Mesendoderm (in vitro differentiated cells): Measurements from ENCODE around the gene PUS1.

Experiments
- DNase-seq: peaks from one replicate; pipeline ENCODE4 v3.0.0; 2013
- H2AK5ac ChIP-seq: 2 replicates; pipeline ENCODE4 v1.6.1; 2013; ENCODE audit warnings: low read length, inconsistent platforms
- H2BK120ac ChIP-seq: 2 replicates; pipeline ENCODE4 v1.6.1; 2013; ENCODE audit warnings: low read depth, mild to moderate bottlenecking, low read length, moderate library complexity, mixed read lengths
- H2BK15ac ChIP-seq: replicated peaks from 2 replicates; pipeline ENCODE4 v1.6.1; 2013; ENCODE audit warnings: low read depth, mild to moderate bottlenecking, moderate library complexity
- H2BK5ac ChIP-seq: 2 replicates; pipeline ENCODE4 v1.6.1; 2013; ENCODE audit warnings: low read length, inconsistent platforms
- H3K18ac ChIP-seq: 2 replicates; pipeline ENCODE4 v1.6.1; 2013; ENCODE audit warnings: mild to moderate bottlenecking, low read length, mixed read lengths
- H3K23ac ChIP-seq: one replicate; pipeline ENCODE4 v1.6.1; 2013; ENCODE audit warnings: low read length
- H3K27ac ChIP-seq: 2 replicates; pipeline ENCODE4 v1.5.1; 2013; ENCODE audit warnings: low read depth, mild to moderate bottlenecking, inconsistent platforms, low read length, moderate library complexity
- H3K27me3 ChIP-seq: 2 replicates; pipeline ENCODE4 v1.6.1; 2013; ENCODE audit warnings: low read length, control low read depth, mild to moderate bottlenecking, inconsistent platforms; ENCODE audit not compliant: insufficient read depth, poor library complexity
- H3K36me3 ChIP-seq: 2 replicates; pipeline ENCODE4 v1.6.1; 2013; ENCODE audit warnings: low read length, inconsistent platforms; ENCODE audit not compliant: control insufficient read depth, insufficient read depth
- H3K4ac ChIP-seq: one replicate; pipeline ENCODE4 v1.6.1; 2013; ENCODE audit warnings: low read depth, mild to moderate bottlenecking, low read length, moderate library complexity
- H3K4me1 ChIP-seq: 2 replicates; pipeline ENCODE4 v1.6.1; 2013; ENCODE audit warnings: low read depth, low read length, inconsistent platforms; ENCODE audit not compliant: control insufficient read depth
- H3K4me2 ChIP-seq: 2 replicates; pipeline ENCODE4 v1.6.1; 2013; ENCODE audit warnings: low read length
- H3K4me3 ChIP-seq: 2 replicates; pipeline ENCODE4 v1.5.1; 2013; ENCODE audit warnings: mild to moderate bottlenecking, low read length
- H3K56ac ChIP-seq: one replicate; pipeline ENCODE4 v1.6.1; 2013; ENCODE audit warnings: low read length
- H3K79me1 ChIP-seq: 2 replicates; pipeline ENCODE4 v1.6.1; 2013; ENCODE audit warnings: low read length, inconsistent platforms
- H3K79me2 ChIP-seq: 2 replicates; pipeline ENCODE4 v1.6.1; 2013; ENCODE audit warnings: mild to moderate bottlenecking, low read length; ENCODE audit not compliant: control insufficient read depth, insufficient read depth
- H3K9ac ChIP-seq: 2 replicates; pipeline ENCODE4 v1.6.1; 2013; ENCODE audit warnings: low read length, inconsistent platforms
- H4K5ac ChIP-seq: one replicate; pipeline ENCODE4 v1.6.1; 2013; ENCODE audit warnings: low read length
- H4K8ac ChIP-seq: one replicate; pipeline ENCODE4 v1.6.1; 2013; ENCODE audit warnings: low read depth, mild to moderate bottlenecking, control low read depth, low read length, moderate library complexity
- WGBS: extraction: QIAGEN DNeasy Blood & Tissue Kit; methylation state at CpG from one replicate; pipeline ENCODE4 v1.1.7; 2013; ENCODE audit warnings: low lambda C conversion rate, missing lambda C conversion rate; ENCODE audit not compliant: insufficient coverage; ENCODE audit errors: extremely low coverage; 5-methylcytosine and 5-hydroxymethylcytosine counted together

Gene PUS1

DNA sequence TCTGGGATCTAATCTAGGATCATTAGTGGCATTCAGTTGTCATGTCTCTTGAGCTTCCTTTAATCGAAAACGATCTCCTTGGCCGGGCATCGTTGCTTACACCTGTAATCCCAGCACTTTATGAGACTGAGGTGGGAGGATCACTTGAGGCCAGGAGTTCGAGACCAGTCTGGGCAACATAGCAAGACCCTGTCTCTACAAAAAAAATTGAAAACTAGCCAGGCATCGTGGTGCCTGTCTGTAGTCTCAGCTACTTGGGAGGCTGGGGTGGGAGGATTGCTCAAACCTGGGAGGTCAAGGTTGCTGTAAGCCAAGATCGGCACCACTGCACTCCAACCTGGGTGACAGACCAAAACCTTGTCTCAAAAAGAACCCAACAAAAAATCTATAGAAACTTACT is 9.0 kb downstream of the PUS1 start:
- no peak overlapping the region for H4K5ac ChIP-seq
- H3K23ac ChIP-seq: no peak overlapping the region
- no peak for DNase-seq
- H3K27ac ChIP-seq: no peak overlapping the region
- no peak overlapping the region for H3K4ac ChIP-seq
- no peaks in the 10 kb centered on the region for H3K4me1 ChIP-seq
- no peaks in the 10 kb centered on the region for H3K79me2 ChIP-seq
- H4K8ac ChIP-seq: no peak overlapping the region
- H3K18ac ChIP-seq: no peak overlapping the region
- no peak overlapping the region for H2AK5ac ChIP-seq
- peaks cover 2% of the 10 kb centered on the region for H3K79me1 ChIP-seq
- no peak overlapping the region for H2BK15ac ChIP-seq
- H3K27me3 ChIP-seq: no peaks in the 10 kb centered on the region
- H3K4me2 ChIP-seq: no peak overlapping the region
- peaks cover 22% of the 10 kb centered on the region for H3K36me3 ChIP-seq
- no peak overlapping the region for H2BK5ac ChIP-seq
- H2BK120ac ChIP-seq: no peak overlapping the region
- no peak overlapping the region for H3K4me3 ChIP-seq
- no peak overlapping the region for H3K56ac ChIP-seq
- H3K9ac ChIP-seq: no peak overlapping the region
- no CpG with 5 or more reads among the region's 7 CpGs for WGBS

DNA sequence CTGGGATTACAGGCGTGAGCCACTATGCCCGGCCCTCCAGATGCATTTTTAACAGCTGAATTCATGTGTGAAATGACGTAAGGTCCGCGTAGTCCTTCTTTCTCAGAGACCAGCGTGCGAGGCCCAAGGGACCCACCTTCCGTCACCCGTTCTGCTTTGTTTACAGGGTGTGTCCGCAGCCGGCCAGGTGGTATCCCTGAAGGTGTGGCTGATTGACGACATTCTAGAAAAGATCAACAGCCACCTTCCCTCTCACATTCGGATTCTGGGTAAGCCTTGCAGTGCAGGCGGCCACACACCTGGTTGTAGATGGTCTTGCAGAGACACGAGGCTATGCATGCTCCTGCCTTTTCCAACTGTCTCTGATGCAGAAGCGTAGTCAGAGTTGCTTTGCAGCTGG is 9.9 kb downstream of the PUS1 start:
- Histone ChIP-seq H3K4me2 (no peak overlapping the region), H3K4me1 (no peaks in the 10 kb centered on the region), H3K56ac (no peak overlapping the region), H2BK120ac (no peak overlapping the region), H4K8ac (no peak overlapping the region), H3K4me3 (no peak overlapping the region), H3K79me2 (no peaks in the 10 kb centered on the region), H3K23ac (no peak overlapping the region), H4K5ac (no peak overlapping the region), H2BK15ac (no peak overlapping the region), H3K4ac (no peak overlapping the region), H3K9ac (no peak overlapping the region), H3K79me1 (peaks cover 2% of the 10 kb centered on the region), H3K27ac (no peak overlapping the region), H3K27me3 (no peaks in the 10 kb centered on the region), H3K18ac (no peak overlapping the region), H2BK5ac (no peak overlapping the region), H2AK5ac (no peak overlapping the region), H3K36me3 (peaks cover 21% of the 10 kb centered on the region)
- no CpG with 5 or more reads among the region's 16 CpGs for WGBS
- DNase-seq: no peak

DNA sequence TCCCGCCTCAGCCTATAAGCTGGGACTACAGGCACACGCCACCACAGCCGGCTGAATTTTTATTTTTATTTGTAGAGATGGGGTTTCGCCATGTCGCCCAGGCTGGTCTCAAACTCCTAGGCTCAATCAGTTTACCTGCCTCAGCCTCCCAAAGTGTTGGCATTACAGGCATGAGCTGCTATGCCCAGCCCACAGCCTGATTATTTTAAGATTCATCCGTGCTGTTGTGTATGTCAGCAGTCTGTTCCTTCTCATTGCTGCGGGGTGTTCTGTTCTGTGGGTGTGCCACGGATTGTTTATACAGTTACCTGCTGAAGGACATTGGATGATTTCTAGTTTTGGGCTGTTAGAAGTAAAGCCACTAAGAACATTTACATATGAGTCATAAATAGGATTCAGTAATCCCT is 11.1 kb downstream of the PUS1 start:
- peaks cover 2% of the 10 kb centered on the region for H3K79me1 ChIP-seq
- no peak overlapping the region for H3K4me2 ChIP-seq
- H2AK5ac ChIP-seq: no peak overlapping the region
- no peaks in the 10 kb centered on the region for H3K27me3 ChIP-seq
- DNase-seq: no peak
- no peak overlapping the region for H2BK120ac ChIP-seq
- no peak overlapping the region for H3K9ac ChIP-seq
- no peak overlapping the region for H4K8ac ChIP-seq
- H3K27ac ChIP-seq: no peak overlapping the region
- H2BK5ac ChIP-seq: no peak overlapping the region
- H2BK15ac ChIP-seq: no peak overlapping the region
- H3K4me1 ChIP-seq: no peaks in the 10 kb centered on the region
- H3K79me2 ChIP-seq: no peaks in the 10 kb centered on the region
- no peak overlapping the region for H3K23ac ChIP-seq
- no peak overlapping the region for H3K18ac ChIP-seq
- peaks cover 25% of the 10 kb centered on the region for H3K36me3 ChIP-seq
- H3K4me3 ChIP-seq: no peak overlapping the region
- no peak overlapping the region for H3K4ac ChIP-seq
- no peak overlapping the region for H4K5ac ChIP-seq
- no CpG with 5 or more reads among the region's 8 CpGs for WGBS
- H3K56ac ChIP-seq: no peak overlapping the region

DNA sequence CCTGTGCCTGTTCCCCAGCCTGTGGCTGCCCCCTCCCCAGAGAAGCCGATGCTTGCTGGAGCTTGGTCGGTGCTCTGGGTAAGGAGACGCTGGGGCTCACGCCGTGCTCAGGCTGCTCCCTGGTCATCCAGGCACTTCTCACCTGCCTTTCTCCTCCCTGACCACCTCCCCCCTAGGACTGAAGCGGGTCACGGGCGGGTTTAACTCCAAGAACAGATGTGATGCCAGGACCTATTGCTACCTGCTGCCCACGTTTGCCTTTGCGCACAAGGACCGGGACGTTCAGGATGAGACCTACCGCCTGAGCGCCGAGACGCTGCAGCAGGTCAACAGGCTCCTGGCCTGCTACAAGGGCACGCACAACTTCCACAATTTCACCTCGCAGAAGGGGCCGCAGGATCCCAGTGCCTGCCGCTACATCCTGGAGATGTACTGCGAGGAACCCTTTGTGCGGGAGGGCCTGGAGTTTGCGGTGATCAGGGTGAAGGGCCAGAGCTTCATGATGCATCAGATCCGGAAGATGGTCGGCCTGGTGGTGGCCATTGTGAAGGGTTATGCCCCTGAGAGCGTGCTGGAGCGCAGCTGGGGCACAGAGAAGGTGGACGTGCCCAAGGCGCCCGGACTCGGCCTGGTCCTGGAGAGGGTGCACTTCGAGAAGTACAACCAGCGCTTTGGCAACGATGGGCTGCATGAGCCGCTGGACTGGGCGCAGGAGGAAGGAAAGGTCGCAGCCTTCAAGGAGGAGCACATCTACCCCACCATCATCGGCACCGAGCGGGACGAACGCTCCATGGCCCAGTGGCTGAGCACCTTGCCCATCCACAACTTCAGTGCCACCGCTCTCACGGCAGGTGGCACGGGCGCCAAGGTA is 12.3 kb downstream of the PUS1 start:
- no peak for DNase-seq
- peaks cover 2% of the 10 kb centered on the region for H3K79me1 ChIP-seq
- no peak overlapping the region for H3K23ac ChIP-seq
- H3K18ac ChIP-seq: no peak overlapping the region
- H3K56ac ChIP-seq: no peak overlapping the region
- no peak overlapping the region for H3K4me2 ChIP-seq
- H4K5ac ChIP-seq: no peak overlapping the region
- no CpG with 5 or more reads among the region's 46 CpGs for WGBS
- no peak overlapping the region for H3K4me3 ChIP-seq
- H2BK120ac ChIP-seq: no peak overlapping the region
- H4K8ac ChIP-seq: no peak overlapping the region
- no peak overlapping the region for H3K27ac ChIP-seq
- H2BK15ac ChIP-seq: no peak overlapping the region
- no peak overlapping the region for H2BK5ac ChIP-seq
- no peak overlapping the region for H2AK5ac ChIP-seq
- H3K4me1 ChIP-seq: no peaks in the 10 kb centered on the region
- H3K9ac ChIP-seq: no peak overlapping the region
- H3K79me2 ChIP-seq: no peaks in the 10 kb centered on the region
- peaks cover 25% of the 10 kb centered on the region for H3K36me3 ChIP-seq
- H3K4ac ChIP-seq: no peak overlapping the region
- no peaks in the 10 kb centered on the region for H3K27me3 ChIP-seq

- Histone ChIP-seq H3K27ac (no peak overlapping the region), H3K36me3 (peaks cover 25% of the 10 kb centered on the region), H3K4ac (no peak overlapping the region), H3K4me3 (no peak overlapping the region), H3K27me3 (no peaks in the 10 kb centered on the region), H2AK5ac (no peak overlapping the region), H3K23ac (no peak overlapping the region), H3K79me2 (no peaks in the 10 kb centered on the region), H3K56ac (no peak overlapping the region), H2BK15ac (no peak overlapping the region), H3K4me1 (no peaks in the 10 kb centered on the region), H2BK120ac (no peak overlapping the region), H2BK5ac (no peak overlapping the region), H3K9ac (no peak overlapping the region), H3K4me2 (no peak overlapping the region), H3K79me1 (peaks cover 2% of the 10 kb centered on the region), H3K18ac (no peak overlapping the region), H4K5ac (no peak overlapping the region), H4K8ac (no peak overlapping the region)
- no CpG with 5 or more reads among the region's 7 CpGs for WGBS
- no peak for DNase-seq
Observed at GRCh38 chr12:131941987-131942341, 12.9 kb downstream of the PUS1 start.

- H3K4me2 ChIP-seq: no peak overlapping the region
- H3K23ac ChIP-seq: no peak overlapping the region
- H3K79me1 ChIP-seq: peaks cover 2% of the 10 kb centered on the region
- H2AK5ac ChIP-seq: no peak overlapping the region
- DNase-seq: no peak
- H3K4ac ChIP-seq: no peak overlapping the region
- H4K5ac ChIP-seq: no peak overlapping the region
- WGBS: no CpG with 5 or more reads among the region's 12 CpGs
- H2BK15ac ChIP-seq: no peak overlapping the region
- H2BK5ac ChIP-seq: no peak overlapping the region
- no peak overlapping the region for H3K56ac ChIP-seq
- no peaks in the 10 kb centered on the region for H3K27me3 ChIP-seq
- no peaks in the 10 kb centered on the region for H3K79me2 ChIP-seq
- H3K9ac ChIP-seq: no peak overlapping the region
- no peak overlapping the region for H2BK120ac ChIP-seq
- peaks cover 25% of the 10 kb centered on the region for H3K36me3 ChIP-seq
- no peak overlapping the region for H3K18ac ChIP-seq
- H4K8ac ChIP-seq: no peak overlapping the region
- no peaks in the 10 kb centered on the region for H3K4me1 ChIP-seq
- no peak overlapping the region for H3K27ac ChIP-seq
- no peak overlapping the region for H3K4me3 ChIP-seq
Observed at GRCh38 chr12:131942671-131943070, 13.6 kb downstream of the PUS1 start.
